NB4 (cell line): ENCODE data around the gene FSIP1.

ENCODE experiments used
- CTCF ChIP-seq: IDR thresholded peaks from one replicate; pipeline ENCODE4 v1.5.1; 2012; ENCODE audit warnings: low read depth, low read length
- MAX ChIP-seq: IDR thresholded peaks from 2 replicates; pipeline ENCODE4 v1.6.1; 2011; ENCODE audit warnings: low read depth, low read length
- MYC ChIP-seq: IDR thresholded peaks from 2 replicates; pipeline ENCODE4 v1.6.1; 2011; ENCODE audit warnings: low read depth, low read length
- POLR2A ChIP-seq: IDR thresholded peaks from 2 replicates; pipeline ENCODE4 v1.6.1; 2011; ENCODE audit warnings: mild to moderate bottlenecking; ENCODE audit not compliant: insufficient read length; ENCODE audit errors: extremely low read depth

- TF ChIP-seq CTCF (no peak), MAX (no peak), POLR2A (no peak), MYC (no peak)
Measured at GRCh38 chr15:39667382-39668127, 115.1 kb downstream of the FSIP1 start.
